Esophagus muscularis mucosa (tissue), 4 donors: ENCODE data around the gene FBLN1.

Experiments
- EP300 ChIP-seq: sonication (generic); formaldehyde crosslinking; IDR thresholded peaks from one replicate; pipeline ENCODE4 v1.6.1; 2017; ENCODE audit warnings: antibody characterized with exemption
- POLR2A ChIP-seq: fragments of 450-650 bp; IDR thresholded peaks from one replicate; pipeline ENCODE4 v1.6.1; 2017; ENCODE audit warnings: antibody characterized with exemption, moderate library complexity, mild to moderate bottlenecking, low read depth
- TF ChIP-seq, protein P1 (sequence below), 3 experiments: fragments of 200-600 bp in 2 of 3; fragments of 450-650 bp in 1 of 3; sonication (generic) in 2 of 3; IDR thresholded peaks; one replicate each; pipeline ENCODE4 v1.5.1; 2017 to 2019; ENCODE audit warnings: antibody characterized with exemption in 3 of 3, mild to moderate bottlenecking in 2 of 3, moderate library complexity in 1 of 3

DNA sequence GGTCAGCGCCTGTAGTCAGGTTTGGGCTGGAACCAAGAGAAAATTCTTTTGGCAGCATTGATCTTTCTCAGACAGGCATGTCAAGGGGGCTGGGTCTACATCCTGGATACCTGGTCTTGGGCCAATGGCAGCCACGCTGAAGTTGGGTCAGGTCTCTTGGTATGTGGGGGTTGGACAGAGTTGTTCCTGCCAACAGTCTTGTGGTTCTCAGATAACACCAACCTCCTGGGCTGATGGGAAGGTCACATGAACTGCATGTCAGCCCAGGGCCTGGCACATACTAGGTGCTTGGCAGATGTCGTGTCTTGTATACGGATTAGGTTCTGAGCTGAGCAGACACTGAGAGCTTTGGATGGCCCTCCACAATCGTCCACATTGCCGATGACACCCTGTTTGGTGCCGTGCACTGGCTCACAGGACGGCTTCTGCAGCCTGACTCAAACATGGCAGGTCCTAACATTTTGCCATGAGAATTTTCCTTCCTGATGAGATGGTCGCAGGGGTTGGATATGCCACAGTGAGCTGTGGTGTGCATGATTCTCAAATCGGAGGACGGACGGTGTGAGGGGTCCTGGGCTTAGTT, 42.0 kb downstream of the FBLN1 start:
- TF ChIP-seq, protein P1, sequence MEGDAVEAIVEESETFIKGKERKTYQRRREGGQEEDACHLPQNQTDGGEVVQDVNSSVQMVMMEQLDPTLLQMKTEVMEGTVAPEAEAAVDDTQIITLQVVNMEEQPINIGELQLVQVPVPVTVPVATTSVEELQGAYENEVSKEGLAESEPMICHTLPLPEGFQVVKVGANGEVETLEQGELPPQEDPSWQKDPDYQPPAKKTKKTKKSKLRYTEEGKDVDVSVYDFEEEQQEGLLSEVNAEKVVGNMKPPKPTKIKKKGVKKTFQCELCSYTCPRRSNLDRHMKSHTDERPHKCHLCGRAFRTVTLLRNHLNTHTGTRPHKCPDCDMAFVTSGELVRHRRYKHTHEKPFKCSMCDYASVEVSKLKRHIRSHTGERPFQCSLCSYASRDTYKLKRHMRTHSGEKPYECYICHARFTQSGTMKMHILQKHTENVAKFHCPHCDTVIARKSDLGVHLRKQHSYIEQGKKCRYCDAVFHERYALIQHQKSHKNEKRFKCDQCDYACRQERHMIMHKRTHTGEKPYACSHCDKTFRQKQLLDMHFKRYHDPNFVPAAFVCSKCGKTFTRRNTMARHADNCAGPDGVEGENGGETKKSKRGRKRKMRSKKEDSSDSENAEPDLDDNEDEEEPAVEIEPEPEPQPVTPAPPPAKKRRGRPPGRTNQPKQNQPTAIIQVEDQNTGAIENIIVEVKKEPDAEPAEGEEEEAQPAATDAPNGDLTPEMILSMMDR (IDR thresholded peaks at IDR 0.05), result no peak
- TF ChIP-seq POLR2A (no peak), EP300 (no peak)
